PFSK-1 (cell line): ENCODE data around the gene ARHGEF3.

Source experiments
- POLR2AphosphoS5 ChIP-seq: IDR thresholded peaks from 2 replicates; pipeline ENCODE4 v1.6.1; 2012; ENCODE audit warnings: low read depth, mild to moderate bottlenecking, control low read depth, low read length, moderate library complexity
- SIN3A ChIP-seq: IDR thresholded peaks from 2 replicates; pipeline ENCODE4 v1.6.1; 2012; ENCODE audit warnings: mild to moderate bottlenecking, low read length, moderate library complexity, borderline replicate concordance; ENCODE audit not compliant: insufficient read depth
- TF ChIP-seq, protein P1 (sequence below), 2 experiments: IDR thresholded peaks; 2 replicates each; pipeline versions ENCODE4 v1.6.1 to v1.8.0; 2011 to 2012; ENCODE audit warnings: low read depth in 2 of 2, low read length in 2 of 2, control low read depth in 1 of 2, inconsistent platforms in 1 of 2, mild to moderate bottlenecking in 1 of 2, moderate library complexity in 1 of 2; ENCODE audit not compliant: insufficient read depth in 1 of 2

- TF ChIP-seq SIN3A = no peak
- TF ChIP-seq POLR2AphosphoS5 = no peak
- TF ChIP-seq, protein P1, sequence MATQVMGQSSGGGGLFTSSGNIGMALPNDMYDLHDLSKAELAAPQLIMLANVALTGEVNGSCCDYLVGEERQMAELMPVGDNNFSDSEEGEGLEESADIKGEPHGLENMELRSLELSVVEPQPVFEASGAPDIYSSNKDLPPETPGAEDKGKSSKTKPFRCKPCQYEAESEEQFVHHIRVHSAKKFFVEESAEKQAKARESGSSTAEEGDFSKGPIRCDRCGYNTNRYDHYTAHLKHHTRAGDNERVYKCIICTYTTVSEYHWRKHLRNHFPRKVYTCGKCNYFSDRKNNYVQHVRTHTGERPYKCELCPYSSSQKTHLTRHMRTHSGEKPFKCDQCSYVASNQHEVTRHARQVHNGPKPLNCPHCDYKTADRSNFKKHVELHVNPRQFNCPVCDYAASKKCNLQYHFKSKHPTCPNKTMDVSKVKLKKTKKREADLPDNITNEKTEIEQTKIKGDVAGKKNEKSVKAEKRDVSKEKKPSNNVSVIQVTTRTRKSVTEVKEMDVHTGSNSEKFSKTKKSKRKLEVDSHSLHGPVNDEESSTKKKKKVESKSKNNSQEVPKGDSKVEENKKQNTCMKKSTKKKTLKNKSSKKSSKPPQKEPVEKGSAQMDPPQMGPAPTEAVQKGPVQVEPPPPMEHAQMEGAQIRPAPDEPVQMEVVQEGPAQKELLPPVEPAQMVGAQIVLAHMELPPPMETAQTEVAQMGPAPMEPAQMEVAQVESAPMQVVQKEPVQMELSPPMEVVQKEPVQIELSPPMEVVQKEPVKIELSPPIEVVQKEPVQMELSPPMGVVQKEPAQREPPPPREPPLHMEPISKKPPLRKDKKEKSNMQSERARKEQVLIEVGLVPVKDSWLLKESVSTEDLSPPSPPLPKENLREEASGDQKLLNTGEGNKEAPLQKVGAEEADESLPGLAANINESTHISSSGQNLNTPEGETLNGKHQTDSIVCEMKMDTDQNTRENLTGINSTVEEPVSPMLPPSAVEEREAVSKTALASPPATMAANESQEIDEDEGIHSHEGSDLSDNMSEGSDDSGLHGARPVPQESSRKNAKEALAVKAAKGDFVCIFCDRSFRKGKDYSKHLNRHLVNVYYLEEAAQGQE (IDR thresholded peaks at IDR 0.05; ENCODE audit: insufficient read depth in 1 of 2, low read depth in 2 of 2, low read length in 2 of 2) = no peak
These were observed 39.7 kb downstream of the ARHGEF3 start for GRCh38 chr3:56761887-56762651.
